ENCODE data around the gene RAB37.

Gene RAB37

GRCh38 chr17:74729866-74730265 lies 7.2 kb upstream of the RAB37 start:
- no peak for DNase-seq
- no peaks in the 10 kb centered on the region for H3K4me1 ChIP-seq
- no peaks in the 10 kb centered on the region; the same call in 1 of the 2 replicates for H3K9me3 ChIP-seq
- no peak overlapping the region for H3K4me3 ChIP-seq (ENCODE audit: low read depth, low read length)
- no peaks in the 10 kb centered on the region; the same call in 1 of the 2 replicates for H3K27me3 ChIP-seq
- H3K36me3 ChIP-seq, result no peaks in the 10 kb centered on the region
- no peak for TF ChIP-seq CTCF (IDR thresholded peaks at IDR 0.05; ENCODE audit: low read depth, low read length)

GRCh38 chr17:74730491-74731346 lies 6.3 kb upstream of the RAB37 start:
- no peak overlapping the region for H3K4me3 ChIP-seq (ENCODE audit: low read depth, low read length)
- H3K9me3 ChIP-seq, result no peaks in the 10 kb centered on the region; the same call in 1 of the 2 replicates
- no peak for TF ChIP-seq CTCF (IDR thresholded peaks at IDR 0.05; ENCODE audit: low read depth, low read length)
- no peaks in the 10 kb centered on the region for H3K36me3 ChIP-seq
- DNase-seq, result no peak
- peaks cover 3% of the 10 kb centered on the region for H3K27me3 ChIP-seq
- H3K4me1 ChIP-seq, result no peaks in the 10 kb centered on the region

- TF ChIP-seq CTCF (IDR thresholded peaks at IDR 0.05; ENCODE audit: low read depth, low read length), result no peak
- Histone ChIP-seq H3K4me3 (ENCODE audit: low read depth, low read length) (no peak overlapping the region), H3K27me3 (peaks cover 5% of the 10 kb centered on the region), H3K4me1 (no peaks in the 10 kb centered on the region), H3K9me3 (no peaks in the 10 kb centered on the region; the same call in 1 of the 2 replicates), H3K36me3 (no peaks in the 10 kb centered on the region)
- DNase-seq, result no peak
Observed at GRCh38 chr17:74731347-74731605, 5.8 kb upstream of the RAB37 start.

- no peak for TF ChIP-seq CTCF (IDR thresholded peaks at IDR 0.05; ENCODE audit: low read depth, low read length)
- no peak for DNase-seq
- Histone ChIP-seq H3K36me3 (no peaks in the 10 kb centered on the region), H3K4me1 (no peaks in the 10 kb centered on the region), H3K27me3 (peaks cover 13% of the 10 kb centered on the region), H3K9me3 (no peaks in the 10 kb centered on the region; the same call in 1 of the 2 replicates), H3K4me3 (ENCODE audit: low read depth, low read length) (no peak overlapping the region)
Observed at GRCh38 chr17:74732042-74732867, 4.8 kb upstream of the RAB37 start.

- no peak overlapping the region for H3K4me3 ChIP-seq (ENCODE audit: low read depth, low read length)
- no peak for DNase-seq
- peaks cover 26% of the 10 kb centered on the region for H3K27me3 ChIP-seq
- H3K4me1 ChIP-seq, result no peaks in the 10 kb centered on the region
- H3K36me3 ChIP-seq, result no peaks in the 10 kb centered on the region
- H3K9me3 ChIP-seq, result no peaks in the 10 kb centered on the region; the same call in 1 of the 2 replicates
- TF ChIP-seq CTCF (IDR thresholded peaks at IDR 0.05; ENCODE audit: low read depth, low read length), result no peak
Observed at GRCh38 chr17:74733365-74734122, 3.5 kb upstream of the RAB37 start.

Measured in BE2C (cell line).